Measurements from ENCODE around the gene ST8SIA2.

ST8SIA2 gene

GRCh38 chr15:92454555-92455105, 60.9 kb downstream of the ST8SIA2 start:
- no peak for TF ChIP-seq YY1 (tag by site-specific recombination; IDR thresholded peaks at IDR 0.05)
- TF ChIP-seq ZNF24 (tag by site-specific recombination; IDR thresholded peaks at IDR 0.05): no peak
- no peak for TF ChIP-seq ZNF138 (tag by site-specific recombination; IDR thresholded peaks at IDR 0.05; ENCODE audit: borderline replicate concordance)
- no peak for TF ChIP-seq ZNF248 (tag by site-specific recombination; IDR thresholded peaks at IDR 0.05)
- TF ChIP-seq GFI1B (tag by site-specific recombination; IDR thresholded peaks at IDR 0.05): no peak
- no peak for TF ChIP-seq ZNF529 (tag by site-specific recombination; IDR thresholded peaks at IDR 0.05; ENCODE audit: insufficient replicate concordance)
- TF ChIP-seq WT1 (tag by site-specific recombination; IDR thresholded peaks at IDR 0.05): no peak
- no peak for TF ChIP-seq BCL11B (tag by site-specific recombination; IDR thresholded peaks at IDR 0.05; ENCODE audit: low read depth)
- no peak for TF ChIP-seq ZNF654 (tag by site-specific recombination; IDR thresholded peaks at IDR 0.05; ENCODE audit: low read depth)
- TF ChIP-seq ZNF488 (tag by site-specific recombination; IDR thresholded peaks at IDR 0.05): no peak
- TF ChIP-seq ZNF610 (tag by site-specific recombination; IDR thresholded peaks at IDR 0.05; ENCODE audit: borderline replicate concordance): no peak
- TF ChIP-seq ZNF239 (tag by site-specific recombination; IDR thresholded peaks at IDR 0.05): no peak
- H3K27ac ChIP-seq (ENCODE audit: extremely low read depth, low read depth, low read length): no peak overlapping the region
- H3K9me3 ChIP-seq (ENCODE audit: control insufficient read depth, insufficient read depth, low read depth, low read length): no peaks in the 10 kb centered on the region
- H3K36me3 ChIP-seq (ENCODE audit: control insufficient read depth in 2 of 2, insufficient read depth in 1 of 2, low read length in 2 of 2): no peaks in the 10 kb centered on the region
- ChIA-PET POLR2A (no interaction called here), CTCF (no interaction called here)
- no peak overlapping the region for H3K4me3 ChIP-seq (ENCODE audit: low read depth, low read length)
- H3K4me1 ChIP-seq (ENCODE audit: control insufficient read depth, insufficient read depth, low read length): no peaks in the 10 kb centered on the region

GRCh38 chr15:92455271-92455670, 61.6 kb downstream of the ST8SIA2 start:
- Histone ChIP-seq H3K27ac (ENCODE audit: extremely low read depth, low read depth, low read length) (no peak overlapping the region), H3K4me3 (ENCODE audit: low read depth, low read length) (no peak overlapping the region), H3K4me1 (ENCODE audit: control insufficient read depth, insufficient read depth, low read length) (no peaks in the 10 kb centered on the region), H3K36me3 (ENCODE audit: control insufficient read depth in 2 of 2, insufficient read depth in 1 of 2, low read length in 2 of 2) (no peaks in the 10 kb centered on the region), H3K9me3 (ENCODE audit: control insufficient read depth, insufficient read depth, low read depth, low read length) (no peaks in the 10 kb centered on the region)
- TF ChIP-seq ZNF48 (tag by site-specific recombination; IDR thresholded peaks at IDR 0.05) (no peak), ZSCAN18 (tag by site-specific recombination; IDR thresholded peaks at IDR 0.05) (no peak), GFI1B (tag by site-specific recombination; IDR thresholded peaks at IDR 0.05) (no peak), ZNF560 (tag by site-specific recombination; IDR thresholded peaks at IDR 0.05; ENCODE audit: borderline replicate concordance) (no peak), ZBTB48 (tag by site-specific recombination; IDR thresholded peaks at IDR 0.05) (no peak), ZNF670 (tag by site-specific recombination; IDR thresholded peaks at IDR 0.05; ENCODE audit: low read depth) (no peak), ZNF585B (tag by site-specific recombination; IDR thresholded peaks at IDR 0.05) (no peak)
- TF ChIP-seq, protein P1, sequence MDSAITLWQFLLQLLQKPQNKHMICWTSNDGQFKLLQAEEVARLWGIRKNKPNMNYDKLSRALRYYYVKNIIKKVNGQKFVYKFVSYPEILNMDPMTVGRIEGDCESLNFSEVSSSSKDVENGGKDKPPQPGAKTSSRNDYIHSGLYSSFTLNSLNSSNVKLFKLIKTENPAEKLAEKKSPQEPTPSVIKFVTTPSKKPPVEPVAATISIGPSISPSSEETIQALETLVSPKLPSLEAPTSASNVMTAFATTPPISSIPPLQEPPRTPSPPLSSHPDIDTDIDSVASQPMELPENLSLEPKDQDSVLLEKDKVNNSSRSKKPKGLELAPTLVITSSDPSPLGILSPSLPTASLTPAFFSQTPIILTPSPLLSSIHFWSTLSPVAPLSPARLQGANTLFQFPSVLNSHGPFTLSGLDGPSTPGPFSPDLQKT (IDR thresholded peaks at IDR 0.05; ENCODE audit: borderline replicate concordance, low read depth, low read length): no peak
- TF ChIP-seq, protein P2, sequence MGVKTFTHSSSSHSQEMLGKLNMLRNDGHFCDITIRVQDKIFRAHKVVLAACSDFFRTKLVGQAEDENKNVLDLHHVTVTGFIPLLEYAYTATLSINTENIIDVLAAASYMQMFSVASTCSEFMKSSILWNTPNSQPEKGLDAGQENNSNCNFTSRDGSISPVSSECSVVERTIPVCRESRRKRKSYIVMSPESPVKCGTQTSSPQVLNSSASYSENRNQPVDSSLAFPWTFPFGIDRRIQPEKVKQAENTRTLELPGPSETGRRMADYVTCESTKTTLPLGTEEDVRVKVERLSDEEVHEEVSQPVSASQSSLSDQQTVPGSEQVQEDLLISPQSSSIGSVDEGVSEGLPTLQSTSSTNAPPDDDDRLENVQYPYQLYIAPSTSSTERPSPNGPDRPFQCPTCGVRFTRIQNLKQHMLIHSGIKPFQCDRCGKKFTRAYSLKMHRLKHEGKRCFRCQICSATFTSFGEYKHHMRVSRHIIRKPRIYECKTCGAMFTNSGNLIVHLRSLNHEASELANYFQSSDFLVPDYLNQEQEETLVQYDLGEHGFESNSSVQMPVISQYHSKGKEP (tag by site-specific recombination; IDR thresholded peaks at IDR 0.05): no peak
- ChIA-PET POLR2A (no interaction called here), CTCF (no interaction called here)
